Heart left ventricle (tissue), 13 donors: Measurements from ENCODE around the gene INTS11.

Experiments used
- POLR2A ChIP-seq, 2 donors: fragments of 450-650 bp; IDR thresholded peaks; one replicate each; pipeline ENCODE4 v1.6.1; 2017; ENCODE audit warnings: antibody characterized with exemption in 2 of 2, mild to moderate bottlenecking in 2 of 2, moderate library complexity in 2 of 2
- TF ChIP-seq, protein P1 (sequence below), 12 donors: fragments of 200-600 bp; sonication (generic) in 4 of 12; IDR thresholded peaks; one replicate each; pipeline versions ENCODE4 v1.5.0 to v1.8.0; 2018 to 2022; ENCODE audit warnings: antibody characterized with exemption in 12 of 12, mild to moderate bottlenecking in 5 of 12
- donor health status: ischemic (EF 13 %, LVEDD 7.1; RV severe dilation, severe dysfunction).
- donor health status: DM: no; HTN: yes; CAD: no.
- donor health status: DM: no; HTN: no; CAD: no.
- donor health status: ischemic (EF 25% LVEDD 6.9; RV normal size, moderate dysfunction).
- donor health status: ischemic (EF 25% LVEDD 5.7; RV mildly dilated, moderate dysfunction).
- donor health status: ischemic (EF 35%, LVEDD 5.7; RV mildly dilated, moderate dysfunction).
- donor health status: nonischemic (EF 11% LVEDD 7.7; RV severe dilation, severe dysfunction).
- donor health status: DM: yes; HTN: yes; CAD: no.
- donor health status: PGD.
- donor health status: ischemic (EF 29% LVEDD 5.4; RV normal size, mild dysfunction).
- donor health status: nonischemic (EF 23%, LVEDD 6.1; RV moderate dilation, normal function).

DNA sequence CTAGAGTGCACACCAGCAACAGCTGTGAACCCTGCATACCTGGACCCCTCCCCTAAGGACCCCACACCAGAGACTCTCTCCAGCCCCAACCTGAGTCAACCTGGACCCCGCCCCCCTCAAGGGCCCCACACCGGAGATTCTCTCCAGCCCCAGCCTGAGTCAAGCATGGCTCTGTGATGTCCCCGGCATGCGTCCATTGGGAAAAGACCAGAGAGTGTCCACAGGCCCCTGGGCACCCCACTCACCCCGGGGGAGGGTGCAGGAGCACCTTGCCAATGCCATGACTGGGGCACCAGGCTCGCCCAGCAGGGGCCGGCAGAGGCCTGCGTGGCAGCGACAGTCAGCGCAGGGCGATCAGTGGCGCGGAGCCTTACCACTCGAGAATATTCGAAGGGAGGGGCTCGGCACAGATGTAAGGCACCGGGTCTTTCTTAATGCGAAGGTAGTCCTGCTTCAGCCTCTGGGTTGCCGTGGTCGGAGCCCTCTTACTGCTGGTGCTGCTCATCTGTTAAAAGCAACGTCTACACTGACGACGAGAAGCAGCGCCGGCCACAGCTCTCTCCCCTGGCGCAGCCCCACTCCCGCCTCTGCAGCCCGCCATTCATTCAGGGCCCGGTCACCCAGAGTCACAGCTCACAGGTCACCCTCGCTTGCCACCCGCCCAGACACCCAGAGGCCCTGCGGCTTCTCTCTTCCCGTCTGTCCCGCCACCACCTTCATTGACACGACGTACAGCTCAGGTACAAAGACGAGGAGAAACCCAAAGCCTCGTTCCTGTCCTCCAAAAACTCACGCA lies 56.8 kb downstream of the INTS11 start:
- TF ChIP-seq, protein P1, sequence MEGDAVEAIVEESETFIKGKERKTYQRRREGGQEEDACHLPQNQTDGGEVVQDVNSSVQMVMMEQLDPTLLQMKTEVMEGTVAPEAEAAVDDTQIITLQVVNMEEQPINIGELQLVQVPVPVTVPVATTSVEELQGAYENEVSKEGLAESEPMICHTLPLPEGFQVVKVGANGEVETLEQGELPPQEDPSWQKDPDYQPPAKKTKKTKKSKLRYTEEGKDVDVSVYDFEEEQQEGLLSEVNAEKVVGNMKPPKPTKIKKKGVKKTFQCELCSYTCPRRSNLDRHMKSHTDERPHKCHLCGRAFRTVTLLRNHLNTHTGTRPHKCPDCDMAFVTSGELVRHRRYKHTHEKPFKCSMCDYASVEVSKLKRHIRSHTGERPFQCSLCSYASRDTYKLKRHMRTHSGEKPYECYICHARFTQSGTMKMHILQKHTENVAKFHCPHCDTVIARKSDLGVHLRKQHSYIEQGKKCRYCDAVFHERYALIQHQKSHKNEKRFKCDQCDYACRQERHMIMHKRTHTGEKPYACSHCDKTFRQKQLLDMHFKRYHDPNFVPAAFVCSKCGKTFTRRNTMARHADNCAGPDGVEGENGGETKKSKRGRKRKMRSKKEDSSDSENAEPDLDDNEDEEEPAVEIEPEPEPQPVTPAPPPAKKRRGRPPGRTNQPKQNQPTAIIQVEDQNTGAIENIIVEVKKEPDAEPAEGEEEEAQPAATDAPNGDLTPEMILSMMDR (IDR thresholded peaks at IDR 0.05): no peak
- TF ChIP-seq POLR2A (IDR thresholded peaks at IDR 0.05): no peak
